AG10803 (cell line): ENCODE results near the gene PCDHB14.
"Not testable (repeated sequence)": the region's sequence is repeated elsewhere in the genome, so short reads cannot be mapped to it uniquely, and the experiment has no call there.

Source experiments
- DNase-seq: peaks from one replicate; pipeline ENCODE4 v3.0.0; 2010; ENCODE audit warnings: low read depth
- H3K4me3 ChIP-seq: 2 replicates; pipeline ENCODE4 v1.5.1; 2011; ENCODE audit warnings: mild to moderate bottlenecking, low read length, control low read depth
- CTCF ChIP-seq: conservative IDR thresholded peaks from 2 replicates; pipeline ENCODE4 v1.5.1; 2011; ENCODE audit warnings: mild to moderate bottlenecking, low read length, control low read depth, inconsistent platforms

PCDHB14 gene

GRCh38 chr5:141223112-141223783, at the start of gene PCDHB14:
TSS of gene PCDHB14 (plus strand) at chr5:141223343. CDS start at chr5:141223506, 163 bp downstream.
- TF ChIP-seq CTCF, result peak; percentile 34
- H3K4me3 ChIP-seq, result peak within 1 kb of the TSS; percentile 47
- DNase-seq, result peak; percentile 44

- not testable (repeated sequence) for DNase-seq
Measured at GRCh38 chr5:141174291-141175104, 48.6 kb upstream of the PCDHB14 start.

GRCh38 chr5:141175933-141176332, 47.2 kb upstream of the PCDHB14 start:
- no peak overlapping the region for H3K4me3 ChIP-seq
- TF ChIP-seq CTCF, result no peak
- no peak for DNase-seq

More at GRCh38 chr5:141174291-141175104, 48.6 kb upstream of the PCDHB14 start:
- not testable (repeated sequence) for H3K4me3 ChIP-seq

- peak; percentile 17; the same call in 1 of the 2 replicates for TF ChIP-seq CTCF
- DNase-seq, H3K4me3 ChIP-seq: not testable (repeated sequence)
Measured at GRCh38 chr5:141177577-141178191, 45.5 kb upstream of the PCDHB14 start, which contains the start of gene PCDHB8. TSS of gene PCDHB8 (plus strand) at chr5:141177790. CDS start at chr5:141178035, 245 bp downstream.

GRCh38 chr5:141179371-141179770, 43.8 kb upstream of the PCDHB14 start:
- not testable (repeated sequence) for DNase-seq, H3K4me3 ChIP-seq

GRCh38 chr5:141179876-141180275, 43.3 kb upstream of the PCDHB14 start:
- H3K4me3 ChIP-seq, DNase-seq: not testable (repeated sequence)

- TF ChIP-seq CTCF, result no peak
- no peak for DNase-seq
- H3K4me3 ChIP-seq, result no peak overlapping the region
Measured at GRCh38 chr5:141180313-141180712, 42.8 kb upstream of the PCDHB14 start.

- peak; percentile 35 for DNase-seq
- H3K4me3 ChIP-seq, result peak within 1 kb of the TSS; percentile 43
- peak; percentile 39 for TF ChIP-seq CTCF
Measured at GRCh38 chr5:141182248-141182647, 40.9 kb upstream of the PCDHB14 start, which contains the start of gene PCDHB16. TSS of gene PCDHB16 (plus strand) at chr5:141182387. CDS start at chr5:141182560, 173 bp downstream.

GRCh38 chr5:141184117-141184855, 38.9 kb upstream of the PCDHB14 start:
- not testable (repeated sequence) for DNase-seq, H3K4me3 ChIP-seq
